ENCODE data around the gene CCDC106.
A peak's percentile ranks its signal among the peaks of the same experiment; 100 is the strongest.

Gene CCDC106

DNA sequence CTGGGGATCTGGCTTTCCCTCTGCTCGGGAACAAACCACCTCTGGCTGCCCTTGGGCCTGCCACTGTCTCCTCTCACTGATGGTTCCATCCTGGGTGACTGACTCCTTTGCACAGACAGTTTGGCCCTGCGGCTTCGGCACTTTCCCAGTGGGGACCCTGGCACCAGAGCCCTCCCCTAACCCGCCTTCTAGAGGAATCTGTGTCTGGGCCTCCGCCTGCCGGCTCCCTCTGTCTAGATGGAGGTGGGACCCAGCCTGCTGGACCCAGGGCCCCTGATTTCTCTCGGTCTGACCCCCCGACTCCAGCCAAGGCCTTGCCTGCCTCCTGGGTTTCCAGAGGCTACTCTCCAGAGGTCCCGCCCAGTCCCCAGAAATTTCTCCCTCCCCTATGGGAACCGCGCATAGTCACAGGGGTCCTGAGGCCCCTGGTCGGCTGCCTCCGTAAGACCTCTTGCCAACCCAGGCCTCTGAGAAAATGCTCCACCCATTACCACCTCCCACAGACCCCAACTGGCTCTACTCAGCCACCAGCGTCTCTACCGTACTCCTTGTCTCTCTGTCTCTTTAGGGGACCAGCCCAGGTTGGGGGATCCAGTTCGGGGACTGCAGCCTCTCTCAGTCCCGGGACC lies 2.7 kb downstream of the CCDC106 start:
- no peak for DNase-seq (ENCODE audit: low read depth)

DNA sequence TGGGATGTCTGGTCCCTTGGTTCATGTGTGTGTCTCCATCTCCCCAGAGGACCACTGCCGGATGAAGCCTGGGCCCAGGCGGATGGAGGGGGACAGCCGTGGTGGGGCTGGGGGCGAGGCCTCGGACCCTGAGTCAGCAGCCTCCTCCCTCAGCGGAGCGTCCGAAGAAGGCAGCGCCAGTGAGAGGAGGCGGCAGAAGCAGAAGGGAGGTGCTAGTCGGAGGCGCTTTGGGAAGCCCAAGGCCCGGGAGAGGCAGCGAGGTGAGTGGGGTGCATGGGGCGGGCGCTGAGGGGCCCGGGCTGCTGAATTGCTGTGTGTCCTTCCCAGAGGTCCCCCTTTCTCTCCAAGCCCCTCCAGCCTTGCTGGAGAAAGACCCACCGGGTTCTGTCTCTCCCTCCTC lies 3.2 kb downstream of the CCDC106 start:
- no peak for DNase-seq (ENCODE audit: low read depth)

DNA sequence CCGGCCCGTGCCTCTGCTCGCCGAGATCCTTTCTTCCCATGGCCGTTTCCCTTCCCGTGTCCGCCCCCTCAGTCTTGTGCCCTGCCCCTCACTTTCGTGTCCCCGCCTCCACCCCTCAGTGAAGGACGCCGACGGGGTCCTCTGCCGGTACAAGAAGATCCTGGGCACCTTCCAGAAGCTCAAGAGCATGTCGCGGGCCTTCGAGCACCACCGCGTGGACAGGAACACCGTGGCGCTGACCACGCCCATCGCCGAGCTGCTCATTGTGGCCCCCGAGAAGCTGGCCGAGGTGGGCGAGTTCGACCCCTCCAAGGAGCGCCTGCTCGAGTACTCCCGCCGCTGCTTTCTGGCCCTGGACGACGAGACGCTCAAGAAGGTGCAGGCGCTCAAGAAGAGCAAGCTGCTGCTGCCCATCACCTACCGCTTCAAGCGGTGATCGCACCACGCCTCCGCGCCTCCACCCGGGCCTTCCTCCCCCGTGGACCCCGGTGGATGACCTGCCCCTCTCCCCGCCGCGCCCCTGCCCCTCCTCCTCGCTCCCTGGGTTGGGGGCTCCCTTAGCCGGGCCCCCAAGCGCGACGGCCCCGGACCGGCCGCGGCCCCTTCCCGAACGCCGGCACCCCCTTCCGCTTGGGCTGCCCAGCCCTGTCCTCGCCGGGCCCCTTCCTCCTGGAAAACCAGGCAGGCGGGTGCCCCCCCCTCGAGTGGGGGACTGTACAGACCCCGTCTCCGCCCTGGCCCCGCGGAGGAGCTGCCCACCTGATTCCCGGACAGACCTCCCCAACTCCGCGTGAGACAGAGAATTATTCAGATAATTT lies 4.5 kb downstream of the CCDC106 start:
- no peak for DNase-seq (ENCODE audit: low read depth)

DNA sequence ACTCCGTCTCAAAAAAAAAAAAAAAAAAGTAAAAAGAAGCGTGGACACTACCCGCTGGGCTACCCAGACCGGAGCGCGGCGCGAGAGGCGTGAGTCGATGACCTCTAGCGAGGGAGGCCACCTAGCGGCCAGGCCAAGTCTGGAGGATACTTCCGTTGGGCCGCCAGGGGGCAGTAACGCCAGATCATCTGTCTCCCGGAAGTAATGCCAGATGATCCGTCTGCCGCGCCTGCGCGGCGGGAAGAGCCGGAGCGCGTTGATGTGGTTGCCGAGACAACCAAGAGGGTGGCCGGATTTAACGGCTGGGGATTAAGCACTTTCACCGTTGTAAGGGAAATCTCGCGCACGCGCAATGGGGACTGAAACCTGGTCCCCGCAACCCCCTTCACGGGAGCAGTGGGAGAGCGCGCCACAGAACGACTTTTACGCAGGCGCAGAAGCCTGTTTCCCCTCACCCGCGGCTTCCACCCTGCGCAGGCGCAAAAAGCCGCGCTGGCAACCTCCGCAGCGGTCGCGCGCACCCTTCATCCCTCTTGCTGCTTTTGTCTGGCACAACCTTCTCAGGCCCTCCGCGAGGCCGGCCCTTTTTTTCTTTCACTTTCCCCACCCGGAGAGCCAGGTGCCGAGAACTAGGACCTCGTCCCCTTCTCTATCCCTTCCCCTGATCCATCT lies 5.8 kb downstream of the CCDC106 start:
- peak; percentile 98 for DNase-seq (ENCODE audit: low read depth)

DNA sequence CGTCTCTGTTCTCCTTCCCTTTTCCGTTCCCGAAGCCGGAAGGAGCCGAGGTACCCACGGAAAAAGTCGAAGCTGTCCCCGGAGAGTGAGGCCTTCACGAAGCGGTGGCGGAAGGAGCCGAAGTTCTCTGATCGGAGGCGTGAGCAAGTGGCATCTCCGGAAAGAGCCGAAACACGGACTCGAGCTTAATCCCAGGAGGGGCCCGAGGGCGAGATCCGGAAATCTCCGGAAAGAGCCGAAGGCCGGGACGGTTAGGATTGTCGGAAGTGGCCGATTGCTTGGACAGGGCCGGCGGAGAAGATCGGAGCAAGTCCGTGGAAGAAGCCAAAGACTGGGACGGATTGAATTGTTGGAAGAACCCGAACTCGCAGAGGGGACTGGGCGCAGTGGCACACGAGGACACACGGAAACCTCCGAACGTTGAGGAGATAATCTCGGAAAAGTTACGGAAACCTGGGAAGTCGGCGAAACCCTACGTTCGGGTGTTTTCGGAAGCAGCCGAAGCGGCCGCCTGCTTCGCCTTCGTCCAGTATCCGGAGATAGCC lies 6.4 kb downstream of the CCDC106 start:
- peak; percentile 96 for DNase-seq (ENCODE audit: low read depth)

DNA sequence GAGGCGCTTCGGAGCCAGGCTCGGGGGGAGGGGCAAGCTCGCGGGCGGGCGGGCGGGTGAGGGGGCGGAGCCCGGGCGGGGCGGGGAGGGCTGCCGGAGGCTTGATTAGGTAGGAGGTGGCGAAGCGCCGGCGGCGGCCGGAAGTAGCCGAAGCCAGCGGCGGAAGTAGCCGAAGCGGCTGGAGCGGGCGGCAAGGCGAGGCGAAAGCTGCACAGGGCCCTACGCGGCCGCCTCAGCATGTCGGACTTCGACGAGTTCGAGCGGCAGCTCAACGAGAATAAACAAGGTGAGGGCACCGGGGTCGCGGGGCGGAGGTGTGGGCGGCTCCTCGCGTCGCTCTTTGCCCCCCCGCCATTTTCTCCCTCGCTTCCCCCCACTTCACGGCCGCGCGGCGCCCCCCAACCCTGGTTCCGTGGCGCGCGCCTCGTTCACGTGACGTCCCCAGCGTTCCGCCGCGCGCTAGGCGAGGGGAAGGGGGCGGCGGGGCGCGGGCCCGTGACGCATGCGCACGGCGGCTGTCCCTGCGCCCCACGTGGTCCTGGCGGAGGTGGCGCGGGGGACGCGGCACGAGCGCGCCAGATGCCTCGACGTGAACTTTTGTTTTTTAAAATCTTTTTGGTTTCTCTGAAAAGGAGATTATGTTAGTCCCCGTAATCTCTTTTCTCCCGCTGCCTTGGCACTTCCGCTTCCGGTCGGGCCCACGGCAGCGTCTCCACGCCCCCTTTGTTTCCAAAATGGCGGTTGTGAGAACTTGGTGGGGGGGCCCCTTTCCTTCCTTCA lies 7.0 kb downstream of the CCDC106 start, which contains the start of gene U2AF2:
Gene U2AF2 (plus strand): TSS at position 168 of the 780 bp plus-strand sequence. CDS start 70 bp downstream, at position 238.
- peak; percentile 95 for DNase-seq (ENCODE audit: low read depth)

DNA sequence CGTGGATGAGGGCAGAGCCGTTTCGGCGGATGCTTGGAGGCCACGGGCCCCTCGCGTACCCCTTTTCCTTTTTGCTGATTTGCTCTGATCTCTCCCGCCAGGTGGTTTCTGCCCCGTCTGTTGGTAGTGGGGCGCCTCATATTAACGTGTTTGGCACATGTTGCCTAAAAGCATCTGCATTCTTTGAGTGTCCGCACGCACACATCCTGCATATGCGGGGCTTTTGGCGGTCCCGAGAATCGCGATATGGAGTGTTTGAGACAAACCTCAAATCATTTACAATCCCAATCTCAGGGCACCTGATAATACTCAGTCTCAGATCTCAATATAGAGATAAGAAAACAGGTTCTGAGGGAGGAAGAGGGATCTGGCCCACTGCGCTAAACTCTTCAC lies 7.6 kb downstream of the CCDC106 start:
- no peak for DNase-seq (ENCODE audit: low read depth)

DNA sequence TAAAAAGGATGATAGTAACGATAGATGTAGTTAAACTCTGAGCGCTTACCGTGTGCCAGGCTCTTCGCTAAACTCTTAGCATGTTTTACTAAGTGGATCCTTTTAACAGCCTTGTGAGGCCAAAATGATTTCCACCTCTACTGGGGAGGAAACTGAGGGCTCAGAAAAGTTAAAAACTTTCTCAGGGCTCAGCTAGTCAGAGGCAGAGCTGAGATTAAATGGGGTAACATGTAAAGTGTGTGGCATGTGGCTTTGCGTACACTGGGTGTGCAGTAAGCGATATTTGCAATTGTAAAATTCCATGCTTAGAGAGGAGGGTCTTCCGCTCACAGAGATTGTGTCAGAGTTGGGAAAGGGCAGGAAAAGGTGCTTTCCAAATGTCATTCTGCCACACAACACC lies 8.5 kb downstream of the CCDC106 start:
- DNase-seq (ENCODE audit: low read depth): no peak

DNA sequence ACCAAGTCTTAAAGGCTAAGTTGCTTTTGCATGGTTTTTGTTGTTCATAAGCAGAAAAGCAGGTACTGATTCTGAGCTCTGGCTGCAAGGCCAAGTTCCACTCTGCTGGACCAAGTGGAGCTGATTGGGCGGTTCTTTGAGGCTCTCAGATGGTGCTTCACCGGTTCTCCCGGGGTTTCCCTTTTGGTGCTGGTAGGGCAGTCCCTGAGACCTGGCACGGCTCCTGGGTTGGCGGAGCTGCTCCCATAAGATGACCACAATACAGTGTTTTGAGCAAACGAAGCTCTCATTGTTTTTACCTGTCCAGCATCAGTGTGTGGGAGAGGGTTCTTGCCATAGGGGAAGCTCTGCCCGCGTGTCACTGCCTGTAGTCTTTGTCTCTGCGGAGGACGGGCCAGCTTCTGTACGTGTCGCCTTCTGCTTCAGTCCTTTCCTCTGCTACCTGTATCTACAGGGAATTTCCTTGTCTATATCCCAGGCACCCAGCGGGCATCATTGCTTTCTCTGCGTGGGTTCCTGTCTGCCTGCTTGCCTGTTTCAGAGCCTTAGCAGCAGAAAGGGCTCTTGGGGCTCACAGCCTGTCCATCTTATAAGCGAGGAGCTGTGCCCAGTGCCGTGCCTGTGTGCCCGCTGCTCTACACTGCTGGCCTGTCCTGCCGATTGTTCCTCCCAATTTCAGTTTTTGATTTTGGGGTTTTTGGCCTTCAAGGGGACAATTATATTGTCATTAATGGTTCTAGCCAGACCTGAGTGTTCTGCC lies 9.2 kb downstream of the CCDC106 start:
- no peak for DNase-seq (ENCODE audit: low read depth)

DNA sequence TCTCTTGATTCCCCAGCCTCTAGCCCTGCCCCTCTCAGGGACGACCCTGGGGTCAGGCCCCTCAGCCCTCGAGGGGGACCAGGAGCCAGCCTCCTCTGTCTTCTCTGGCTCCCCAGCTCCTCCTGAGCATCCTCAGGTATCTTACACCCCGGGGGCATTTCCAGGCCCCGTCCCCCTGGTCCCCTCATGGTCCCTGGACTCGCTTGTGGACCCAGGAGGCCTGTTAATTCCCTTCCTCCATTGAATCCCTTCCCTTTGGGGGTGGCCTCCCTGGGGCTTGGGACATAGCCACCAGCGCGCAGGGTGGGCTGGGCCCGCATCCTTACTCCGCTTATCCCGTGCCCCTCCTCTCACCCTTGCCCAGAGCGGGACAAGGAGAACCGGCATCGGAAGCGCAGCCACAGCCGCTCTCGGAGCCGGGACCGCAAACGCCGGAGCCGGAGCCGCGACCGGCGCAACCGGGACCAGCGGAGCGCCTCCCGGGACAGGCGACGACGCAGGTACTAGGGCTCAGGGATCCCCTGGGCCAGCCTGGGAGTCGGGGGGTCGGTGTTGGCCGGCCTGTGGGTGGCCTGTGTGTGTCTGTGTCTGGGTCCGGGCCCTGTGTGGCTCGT lies 10.9 kb downstream of the CCDC106 start:
- DNase-seq (ENCODE audit: low read depth): no peak

DNA sequence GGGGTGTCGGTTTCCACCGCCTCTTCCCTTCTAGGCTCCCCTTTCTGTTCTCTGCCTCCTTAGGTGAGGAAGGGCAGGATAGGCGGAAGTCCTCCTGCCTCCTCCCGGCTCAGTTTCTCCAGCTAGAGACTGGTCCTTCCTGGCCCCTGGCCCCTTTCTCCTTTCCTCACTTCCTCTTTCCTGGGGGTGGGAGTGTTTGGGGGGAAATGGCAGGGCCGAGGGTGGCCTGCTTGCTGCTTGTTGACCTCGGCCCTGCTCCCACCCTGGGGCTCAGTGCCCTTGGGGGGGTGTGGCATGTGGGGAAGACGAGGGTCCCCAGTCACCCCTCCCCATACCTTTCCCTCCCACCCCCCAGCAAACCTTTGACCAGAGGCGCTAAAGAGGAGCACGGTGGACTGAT lies 11.8 kb downstream of the CCDC106 start:
- no peak for DNase-seq (ENCODE audit: low read depth)

DNA sequence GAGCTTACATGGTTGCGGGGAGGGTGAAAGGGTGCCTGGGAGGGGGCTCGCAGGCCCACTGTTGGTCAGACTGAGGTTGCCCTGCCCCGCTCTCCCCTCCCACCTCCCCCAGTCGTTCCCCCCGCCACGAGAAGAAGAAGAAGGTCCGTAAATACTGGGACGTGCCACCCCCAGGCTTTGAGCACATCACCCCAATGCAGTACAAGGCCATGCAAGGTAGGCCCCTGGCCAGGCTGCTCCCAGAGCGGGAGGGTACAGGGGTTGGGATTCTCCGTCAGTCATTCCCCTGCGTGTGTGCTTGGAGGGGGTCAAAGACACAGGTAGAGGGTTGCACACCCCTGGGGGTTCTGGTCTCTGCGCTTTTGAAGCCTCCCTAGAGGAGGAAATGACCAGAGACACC lies 12.4 kb downstream of the CCDC106 start:
- no peak for DNase-seq (ENCODE audit: low read depth)

DNA sequence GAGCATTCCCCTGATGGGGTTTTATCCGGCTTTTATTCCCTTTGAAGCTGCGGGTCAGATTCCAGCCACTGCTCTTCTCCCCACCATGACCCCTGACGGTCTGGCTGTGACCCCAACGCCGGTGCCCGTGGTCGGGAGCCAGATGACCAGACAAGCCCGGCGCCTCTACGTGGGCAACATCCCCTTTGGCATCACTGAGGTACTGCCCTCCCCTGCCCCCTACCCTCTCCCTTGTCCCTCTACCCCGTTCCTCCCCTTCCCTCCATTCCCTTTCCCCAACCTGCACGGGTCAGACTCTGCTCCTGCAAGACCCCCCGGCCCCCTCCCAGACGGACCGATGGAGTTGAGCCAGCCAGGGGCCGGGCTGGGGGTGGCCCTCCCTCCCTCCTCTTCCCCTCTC lies 13.0 kb downstream of the CCDC106 start:
- no peak for DNase-seq (ENCODE audit: low read depth)

DNA sequence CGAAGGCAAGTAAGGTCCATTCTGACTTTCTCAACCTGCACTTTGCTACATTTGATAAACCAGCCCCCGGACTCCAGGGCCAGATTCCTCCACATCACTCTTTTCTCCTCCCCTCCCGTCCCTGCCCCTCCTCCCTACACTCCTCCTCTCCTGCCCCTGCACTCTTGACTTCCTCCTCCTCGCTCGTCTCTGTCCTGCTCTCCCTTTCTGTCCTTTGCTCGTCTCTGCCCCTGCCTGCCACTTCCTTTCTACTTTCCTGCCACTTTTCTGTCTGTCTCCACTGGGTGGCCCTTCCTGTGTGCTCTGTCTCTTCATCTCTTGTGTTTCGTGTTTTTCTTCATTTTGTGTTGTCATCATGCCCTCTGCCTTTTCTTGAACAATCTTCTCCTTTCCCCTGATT lies 13.8 kb downstream of the CCDC106 start:
- DNase-seq (ENCODE audit: low read depth): no peak

DNA sequence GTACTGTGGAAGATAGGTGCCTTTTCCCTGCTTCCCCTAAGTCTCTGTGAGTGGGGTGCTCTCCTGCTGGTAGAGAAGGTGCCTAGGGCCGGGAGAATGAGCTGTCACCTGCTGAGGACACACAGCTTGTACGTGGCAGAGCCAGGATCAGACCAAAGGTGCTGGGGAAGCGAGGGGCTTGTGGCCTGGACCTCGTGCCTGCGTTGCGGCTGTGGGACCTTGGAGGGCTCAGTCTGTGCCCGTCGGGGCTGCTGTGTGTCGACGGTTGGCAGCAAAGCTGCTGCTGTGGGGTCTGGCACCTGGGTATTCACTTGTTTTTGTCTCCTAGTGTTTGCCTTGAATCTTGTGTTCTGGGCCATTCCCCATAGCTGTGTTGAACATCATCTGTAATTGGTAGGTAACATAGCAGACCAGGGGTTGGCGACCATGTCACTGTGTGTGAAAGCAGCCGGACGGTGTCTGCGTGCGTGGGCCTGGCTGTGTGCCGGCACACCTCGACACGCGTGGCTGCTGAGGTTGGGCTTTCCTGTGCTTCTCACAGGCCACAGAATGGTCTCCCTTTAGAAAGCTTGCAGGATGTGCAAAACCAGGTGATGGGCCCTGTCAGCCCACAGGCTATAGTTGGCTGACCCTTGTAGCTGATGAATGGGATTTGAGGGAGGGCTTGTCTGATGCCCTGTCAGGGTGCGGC lies 16.0 kb downstream of the CCDC106 start:
- DNase-seq (ENCODE audit: low read depth): no peak

DNA sequence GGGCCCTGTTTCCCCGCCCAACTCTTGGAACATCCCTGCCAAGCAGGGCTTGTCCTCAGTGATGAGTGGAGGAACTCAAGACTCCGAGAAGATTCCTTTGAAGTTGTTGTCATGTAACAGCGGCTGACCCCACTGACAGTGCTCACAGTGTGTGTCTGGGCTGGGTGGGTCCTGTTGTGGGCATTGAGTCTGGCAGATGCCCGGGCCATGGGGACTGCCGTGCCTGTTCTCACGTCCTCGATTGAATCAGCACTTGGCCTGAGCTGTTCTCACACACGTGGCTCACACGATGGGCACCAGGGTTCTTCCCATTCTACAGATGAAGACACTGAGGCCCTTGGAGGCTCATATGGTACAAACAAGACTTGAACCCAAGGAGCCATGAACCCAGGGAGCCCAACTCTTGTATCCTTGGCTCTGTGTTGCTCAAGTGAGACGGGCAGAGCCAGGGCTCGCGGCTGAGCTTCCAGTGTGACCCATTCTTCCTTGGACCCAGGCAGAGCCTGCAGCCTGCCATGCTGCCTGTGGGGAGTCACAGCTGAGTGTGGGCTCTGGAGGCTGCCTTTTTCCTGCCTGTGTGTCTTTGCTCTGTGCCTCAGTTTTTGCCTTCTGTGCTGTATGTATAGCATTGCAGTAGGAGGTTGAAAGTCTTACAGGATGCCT lies 18.5 kb downstream of the CCDC106 start:
- no peak for DNase-seq (ENCODE audit: low read depth)

DNA sequence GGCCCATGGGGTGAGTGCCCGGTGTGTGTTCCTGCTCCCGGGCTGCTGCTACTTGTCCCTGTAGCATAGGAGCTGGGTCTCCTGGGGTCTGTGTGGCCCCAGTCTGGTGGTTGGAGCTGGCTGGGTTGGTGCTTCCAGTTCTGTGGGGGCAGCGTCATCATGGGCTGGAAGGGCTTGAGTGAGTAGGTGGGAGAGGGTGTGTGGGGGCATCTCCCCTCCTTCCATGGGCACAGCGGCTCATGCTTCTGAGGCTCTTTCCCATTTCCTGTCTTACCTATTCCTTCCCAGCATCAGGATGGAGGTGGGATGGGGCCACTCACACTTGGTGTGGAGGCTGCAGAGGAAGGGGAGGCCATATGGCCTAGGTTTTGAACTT lies 19.0 kb downstream of the CCDC106 start:
- no peak for DNase-seq (ENCODE audit: low read depth)

DNA sequence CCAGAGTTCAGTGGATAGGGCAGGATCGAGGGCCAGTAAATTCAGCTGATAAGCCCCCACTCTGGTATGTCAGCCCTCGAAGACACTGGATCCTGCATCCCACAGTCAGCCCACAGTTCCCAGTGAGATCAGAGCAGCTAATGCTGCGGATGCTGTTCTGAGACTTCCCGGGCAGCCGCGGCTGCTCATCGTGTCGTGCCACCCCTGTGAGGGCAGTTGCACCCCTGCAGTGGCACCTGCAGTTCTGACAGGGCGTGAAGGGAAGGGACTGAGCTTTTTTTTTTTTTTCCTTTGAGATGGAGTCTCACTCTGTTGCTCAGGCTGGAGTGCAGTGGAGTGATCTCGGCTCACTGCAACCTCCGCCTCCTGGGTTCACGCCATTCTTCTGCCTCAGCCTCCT lies 19.5 kb downstream of the CCDC106 start:
- DNase-seq (ENCODE audit: low read depth): no peak

DNA sequence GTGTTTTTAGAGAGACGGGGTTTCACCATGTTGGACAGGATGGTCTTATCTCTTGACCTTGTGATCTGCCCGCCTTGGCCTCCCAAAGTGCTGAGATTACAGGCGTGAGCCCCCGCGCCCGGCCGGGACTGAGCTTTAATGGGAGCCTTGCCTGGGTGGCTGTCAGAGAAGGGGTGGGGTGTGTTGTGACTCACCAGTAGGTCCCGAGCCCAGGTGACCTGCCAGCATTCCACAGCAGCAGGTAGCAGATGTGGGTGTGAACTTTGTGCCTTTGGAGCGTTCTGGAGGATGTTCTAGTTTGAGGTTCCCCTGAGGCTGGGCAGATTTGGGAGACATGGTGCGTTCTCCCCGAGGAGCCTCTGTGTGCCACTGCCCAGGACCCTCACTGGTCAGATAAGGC lies 19.9 kb downstream of the CCDC106 start:
- no peak for DNase-seq (ENCODE audit: low read depth)

All from stimulated activated CD8-positive, alpha-beta memory T cell treated with anti-CD3 and anti-CD28 coated beads, Interleukin-15, amount 100 ng/mL, for 1 hour (primary cell).